Measurements from ENCODE around the gene DHTKD1.

GRCh38 chr10:12164085-12164484 lies 95.3 kb downstream of the DHTKD1 start:
- TF ChIP-seq, protein P1, sequence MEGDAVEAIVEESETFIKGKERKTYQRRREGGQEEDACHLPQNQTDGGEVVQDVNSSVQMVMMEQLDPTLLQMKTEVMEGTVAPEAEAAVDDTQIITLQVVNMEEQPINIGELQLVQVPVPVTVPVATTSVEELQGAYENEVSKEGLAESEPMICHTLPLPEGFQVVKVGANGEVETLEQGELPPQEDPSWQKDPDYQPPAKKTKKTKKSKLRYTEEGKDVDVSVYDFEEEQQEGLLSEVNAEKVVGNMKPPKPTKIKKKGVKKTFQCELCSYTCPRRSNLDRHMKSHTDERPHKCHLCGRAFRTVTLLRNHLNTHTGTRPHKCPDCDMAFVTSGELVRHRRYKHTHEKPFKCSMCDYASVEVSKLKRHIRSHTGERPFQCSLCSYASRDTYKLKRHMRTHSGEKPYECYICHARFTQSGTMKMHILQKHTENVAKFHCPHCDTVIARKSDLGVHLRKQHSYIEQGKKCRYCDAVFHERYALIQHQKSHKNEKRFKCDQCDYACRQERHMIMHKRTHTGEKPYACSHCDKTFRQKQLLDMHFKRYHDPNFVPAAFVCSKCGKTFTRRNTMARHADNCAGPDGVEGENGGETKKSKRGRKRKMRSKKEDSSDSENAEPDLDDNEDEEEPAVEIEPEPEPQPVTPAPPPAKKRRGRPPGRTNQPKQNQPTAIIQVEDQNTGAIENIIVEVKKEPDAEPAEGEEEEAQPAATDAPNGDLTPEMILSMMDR (IDR thresholded peaks at IDR 0.05): no peak
- TF ChIP-seq POLR2A (IDR thresholded peaks at IDR 0.05) (no peak), POLR2AphosphoS5 (IDR thresholded peaks at IDR 0.05) (no peak)
